GM21447 (cell line): ENCODE measurements around the gene ESRRB.
"Not testable (repeated sequence)": the region's sequence is repeated elsewhere in the genome, so short reads cannot be mapped to it uniquely, and the experiment has no call there.

Experiments
- ATAC-seq: cut with Tn5 transposase; IDR thresholded peaks from one replicate; pipeline ENCODE4 v1.9.1; 2021; ENCODE audit not compliant: unreplicated experiment

ESRRB gene

DNA sequence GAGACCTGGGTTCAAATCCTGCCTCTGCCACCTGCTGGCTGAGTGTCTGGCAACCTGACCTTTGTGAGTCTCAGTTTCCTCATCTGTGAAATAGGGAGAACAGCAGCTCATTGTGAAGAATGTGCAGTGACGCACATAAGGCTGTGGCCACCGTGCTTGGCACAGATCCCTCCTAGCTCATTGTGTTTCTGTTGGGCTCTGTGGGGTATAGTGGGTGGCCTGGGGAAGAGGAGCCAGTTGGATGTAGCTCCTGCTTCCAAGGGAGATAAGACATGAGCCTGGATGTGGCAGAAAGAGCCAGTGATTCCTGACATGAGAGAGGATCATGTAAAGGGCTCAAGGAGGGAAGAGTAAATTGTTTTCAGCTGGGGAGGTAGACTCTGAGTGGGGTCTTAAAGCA, 120.0 kb downstream of the ESRRB start:
- ATAC-seq: no peak

DNA sequence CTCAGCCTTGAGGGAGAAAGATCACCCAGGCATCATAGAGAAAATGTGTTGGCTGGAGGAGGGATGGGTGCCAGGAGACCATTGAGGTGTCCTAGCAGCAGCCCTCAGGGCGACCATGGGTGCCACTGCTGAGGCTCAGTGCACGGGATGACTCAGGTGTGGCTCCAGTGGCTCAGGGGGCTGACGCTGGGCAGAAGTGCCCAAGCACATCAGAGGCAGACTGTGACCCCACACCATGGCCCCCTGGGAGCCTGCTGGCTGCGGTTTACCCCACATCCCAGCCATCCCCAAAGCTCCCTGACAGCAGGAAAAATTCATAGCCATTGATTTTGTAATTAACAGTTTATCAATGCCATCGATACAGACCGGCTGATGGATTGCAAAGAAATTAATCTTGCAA, 120.7 kb downstream of the ESRRB start:
- no peak for ATAC-seq

DNA sequence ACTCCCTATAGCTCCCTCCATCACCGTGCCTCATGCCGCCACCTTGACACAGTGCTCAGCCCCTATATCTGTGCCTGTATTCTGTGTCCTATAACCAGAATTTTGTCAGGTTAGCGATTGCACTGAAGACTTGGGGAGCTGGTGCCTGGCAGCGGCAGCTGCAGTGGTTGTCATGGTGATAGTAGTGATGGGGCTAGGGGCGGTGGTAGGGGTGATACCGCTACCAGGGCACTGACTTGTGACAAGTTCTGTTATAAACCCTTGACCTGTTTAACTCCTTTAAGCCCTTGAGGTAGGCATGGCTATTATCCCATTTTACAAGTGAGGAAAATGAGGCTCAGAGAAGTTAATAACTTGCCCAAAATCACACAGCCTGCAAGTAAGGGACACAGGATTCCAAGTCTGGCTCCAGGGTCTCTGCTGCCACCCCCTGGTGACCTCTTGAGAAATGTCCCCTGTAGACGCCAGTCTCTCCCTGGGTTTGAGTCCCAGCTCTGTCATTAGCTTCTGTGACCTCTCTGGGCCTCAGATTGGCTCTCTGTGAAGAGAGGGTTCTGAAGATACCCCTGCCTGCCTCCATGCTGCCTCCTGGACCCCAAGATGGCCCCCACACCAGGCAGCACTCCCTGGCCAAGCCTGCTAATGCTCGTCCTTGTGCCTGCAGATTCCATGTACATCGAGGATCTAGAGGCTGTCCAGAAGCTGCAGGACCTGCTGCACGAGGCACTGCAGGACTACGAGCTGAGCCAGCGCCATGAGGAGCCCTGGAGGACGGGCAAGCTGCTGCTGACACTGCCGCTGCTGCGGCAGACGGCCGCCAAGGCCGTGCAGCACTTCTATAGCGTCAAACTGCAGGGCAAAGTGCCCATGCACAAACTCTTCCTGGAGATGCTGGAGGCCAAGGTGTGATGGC, 121.9 kb downstream of the ESRRB start:
- ATAC-seq: no peak

DNA sequence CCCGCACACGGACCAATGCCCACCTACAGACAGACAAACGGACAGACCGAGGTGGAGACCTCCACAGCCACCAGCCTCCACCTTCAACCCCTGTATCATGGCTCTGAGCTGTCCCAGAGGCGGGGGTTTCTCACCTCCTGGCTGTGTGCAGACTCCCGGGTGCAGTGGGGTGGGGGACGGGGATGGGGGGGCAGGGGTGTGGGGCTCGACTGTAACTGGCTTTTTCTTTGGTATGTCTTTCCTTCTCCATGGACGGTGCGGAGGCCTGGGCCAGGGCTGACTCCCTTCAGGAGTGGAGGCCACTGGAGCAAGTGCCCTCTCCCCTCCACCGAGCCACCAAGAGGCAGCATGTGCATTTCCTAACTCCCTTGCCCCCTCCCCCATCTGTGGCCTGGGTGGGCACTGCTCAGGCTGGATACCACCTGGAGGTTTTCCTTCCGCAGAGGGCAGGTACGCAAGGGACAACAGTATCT, 122.6 kb downstream of the ESRRB start:
- ATAC-seq: no peak

DNA sequence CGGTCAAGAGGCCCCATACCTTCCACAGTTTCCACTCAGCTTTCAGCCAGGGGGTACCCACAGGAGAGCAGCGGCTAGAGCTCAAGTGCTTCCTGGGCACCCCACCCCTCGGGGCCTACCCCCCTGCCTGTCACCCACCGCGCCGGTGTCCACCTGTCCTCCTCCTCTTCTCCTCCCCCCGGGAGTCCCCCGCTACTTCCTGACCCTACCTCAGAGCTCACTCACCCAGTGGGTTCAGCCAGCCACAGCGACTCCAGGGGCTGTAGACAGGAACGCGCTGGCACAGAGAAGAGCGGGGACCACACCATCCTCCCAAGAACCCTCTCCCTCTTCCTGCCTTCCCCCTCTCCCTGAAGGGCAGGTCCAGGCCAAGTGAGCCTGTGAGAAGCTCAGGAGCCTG, 123.0 kb downstream of the ESRRB start:
- ATAC-seq: no peak

DNA sequence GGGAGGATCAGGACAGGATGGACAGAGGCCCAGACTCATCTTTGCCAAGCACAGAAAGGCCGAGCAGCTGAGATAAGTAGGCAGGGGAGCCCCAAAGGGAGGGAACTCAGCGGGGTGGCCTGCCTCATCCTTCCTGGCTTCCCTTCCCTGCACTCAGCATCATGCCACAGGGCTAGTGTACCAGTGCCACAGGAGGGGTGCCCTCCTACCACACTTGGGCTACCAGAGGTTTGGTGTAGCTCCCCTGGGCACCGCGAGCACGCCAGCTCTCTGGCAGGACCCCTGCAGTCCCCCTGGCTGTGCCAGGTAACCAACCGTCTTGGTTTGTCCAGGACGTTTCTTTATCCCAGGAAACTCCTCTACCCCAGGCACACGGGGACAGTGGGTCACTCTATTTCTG, 123.5 kb downstream of the ESRRB start:
- no peak for ATAC-seq

DNA sequence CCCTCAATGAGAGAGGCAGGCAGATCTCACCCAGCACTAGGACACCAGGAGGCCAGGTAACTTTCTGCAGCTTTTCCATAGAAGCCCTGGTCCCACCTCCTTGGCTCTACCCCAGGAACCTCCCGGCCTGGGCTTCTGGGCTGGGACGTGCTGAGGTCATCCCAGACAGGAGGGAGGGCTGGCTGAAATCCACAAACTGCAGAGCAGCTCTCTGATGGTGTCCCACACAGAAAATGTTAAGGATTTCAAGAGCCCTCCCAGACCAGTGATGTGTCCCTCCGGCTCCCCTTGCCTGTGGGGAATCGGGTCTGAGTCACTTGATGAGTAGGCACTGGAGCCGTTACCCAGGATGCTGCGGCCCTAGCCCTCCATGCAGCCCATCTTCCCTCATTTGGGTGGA, 124.1 kb downstream of the ESRRB start:
- no peak for ATAC-seq

DNA sequence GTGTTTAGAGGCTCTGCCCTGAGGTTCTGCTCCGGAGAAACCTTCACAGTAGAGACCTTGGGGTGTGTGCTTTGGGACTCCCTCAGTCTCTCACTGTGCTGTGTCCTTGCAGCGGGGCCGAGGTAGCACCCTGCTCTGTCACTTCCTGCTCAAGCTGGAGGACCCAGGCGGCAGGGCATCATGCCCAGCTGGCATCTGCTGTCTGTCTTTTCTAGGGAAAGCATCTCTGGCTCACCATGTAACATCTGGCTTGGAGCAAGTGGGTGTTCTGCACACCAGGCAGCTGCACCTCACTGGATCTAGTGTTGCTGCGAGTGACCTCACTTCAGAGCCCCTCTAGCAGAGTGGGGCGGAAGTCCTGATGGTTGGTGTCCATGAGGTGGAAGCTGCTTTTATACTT, 124.5 kb downstream of the ESRRB start:
- no peak for ATAC-seq

DNA sequence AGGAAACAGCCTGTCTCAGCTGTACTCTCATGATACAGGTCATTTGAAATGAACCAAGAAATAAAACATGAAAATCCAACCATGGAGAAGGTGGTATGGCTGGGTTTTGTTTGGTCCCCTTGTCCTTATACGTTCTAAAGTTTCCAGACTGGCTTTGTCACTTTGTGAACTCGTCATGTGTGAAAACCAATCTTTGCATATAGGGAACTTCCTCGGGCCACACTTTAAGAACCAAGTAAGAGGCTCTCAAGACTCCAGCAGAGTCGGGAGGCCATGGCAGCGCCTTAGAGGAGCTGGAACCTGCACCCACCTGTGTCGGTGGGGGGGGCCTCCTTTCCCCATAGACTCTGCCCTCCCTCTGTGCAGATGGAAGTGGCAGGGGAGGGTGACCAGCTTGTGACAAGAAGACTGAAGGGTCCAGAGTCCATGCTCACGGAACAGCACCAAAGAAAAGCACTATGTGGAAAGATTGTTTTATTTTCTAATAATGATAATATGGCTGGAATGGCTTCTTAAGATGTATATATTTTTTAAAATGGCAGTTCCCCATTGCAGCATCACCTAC, 125.3 kb downstream of the ESRRB start:
- no peak for ATAC-seq

DNA sequence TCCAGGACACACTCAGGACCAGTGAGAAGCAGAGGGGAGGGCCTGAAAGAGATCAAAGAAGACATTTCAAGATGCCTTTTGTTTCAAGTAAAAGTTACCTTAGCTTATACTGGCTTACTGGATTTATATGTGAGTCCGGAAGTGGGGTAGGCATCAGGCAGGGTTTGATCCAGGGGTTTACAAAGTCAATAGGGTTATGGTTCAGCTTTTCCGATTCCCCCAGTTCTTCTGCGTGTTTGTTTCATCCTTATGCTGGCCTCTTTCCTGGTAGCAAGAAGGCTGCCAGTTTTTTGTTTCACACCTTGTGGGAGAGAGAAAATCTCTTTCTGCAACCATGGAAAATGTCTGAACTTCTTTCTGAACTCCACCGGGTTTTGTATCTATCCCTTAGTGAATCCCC, 126.3 kb downstream of the ESRRB start:
- ATAC-seq: no peak

DNA sequence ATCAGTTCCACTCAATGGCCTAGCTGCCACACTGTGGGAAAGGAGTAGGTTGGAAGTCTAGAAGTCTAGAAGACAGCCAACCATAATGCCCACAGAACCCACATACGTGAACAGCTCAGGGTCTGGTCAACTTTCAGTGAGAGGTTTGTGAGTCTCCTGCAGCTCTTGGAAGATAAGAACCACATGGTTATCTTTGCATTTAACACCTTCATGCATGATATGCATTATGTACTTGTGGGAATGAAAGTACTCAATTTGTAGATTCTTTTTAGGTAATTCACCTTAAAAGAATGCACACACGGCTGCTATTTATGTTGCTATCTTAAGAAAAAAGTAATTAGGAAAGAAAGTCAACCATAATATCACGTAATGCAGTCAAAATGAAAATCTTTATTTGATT, 126.7 kb downstream of the ESRRB start:
- no peak for ATAC-seq

DNA sequence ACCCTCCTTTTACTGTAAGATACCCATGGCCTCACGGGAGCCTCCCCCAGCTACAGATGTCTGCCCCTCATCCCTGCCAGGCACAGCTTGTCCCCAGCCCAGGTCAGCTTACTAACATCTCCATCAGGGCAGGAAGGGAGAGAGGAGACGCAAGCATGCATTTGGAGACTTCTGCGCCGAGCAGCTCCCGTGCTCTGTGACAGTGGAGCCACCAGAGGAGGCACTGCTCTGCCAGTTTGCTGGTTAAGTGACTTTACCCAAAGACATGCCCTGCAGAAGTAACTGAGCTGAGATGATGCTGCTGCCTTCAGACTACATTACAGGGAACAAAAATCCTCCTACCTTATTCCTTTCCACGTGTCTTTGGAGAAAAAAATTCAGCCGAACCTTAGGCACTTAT, 133.4 kb downstream of the ESRRB start:
- ATAC-seq: no peak

DNA sequence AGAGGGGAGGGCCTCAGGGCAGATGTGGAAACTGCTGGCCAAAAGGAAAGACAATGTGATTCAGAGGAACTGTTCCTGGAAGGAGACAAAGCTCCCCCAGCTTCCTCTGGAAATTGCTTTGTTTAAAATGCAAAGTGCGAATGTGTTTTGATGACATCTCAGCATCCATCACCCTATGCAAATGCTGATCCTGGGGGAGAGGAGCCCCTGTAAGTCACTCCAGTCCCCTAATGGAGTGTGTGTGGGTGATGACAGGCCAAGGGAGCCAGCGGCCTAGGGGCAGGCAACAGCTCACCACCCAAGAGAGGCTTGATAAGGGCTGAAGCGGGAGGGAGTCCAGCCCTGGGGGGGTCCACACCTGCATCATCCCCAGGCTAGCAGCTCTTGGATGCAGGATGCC, 134.2 kb downstream of the ESRRB start:
- ATAC-seq: no peak

DNA sequence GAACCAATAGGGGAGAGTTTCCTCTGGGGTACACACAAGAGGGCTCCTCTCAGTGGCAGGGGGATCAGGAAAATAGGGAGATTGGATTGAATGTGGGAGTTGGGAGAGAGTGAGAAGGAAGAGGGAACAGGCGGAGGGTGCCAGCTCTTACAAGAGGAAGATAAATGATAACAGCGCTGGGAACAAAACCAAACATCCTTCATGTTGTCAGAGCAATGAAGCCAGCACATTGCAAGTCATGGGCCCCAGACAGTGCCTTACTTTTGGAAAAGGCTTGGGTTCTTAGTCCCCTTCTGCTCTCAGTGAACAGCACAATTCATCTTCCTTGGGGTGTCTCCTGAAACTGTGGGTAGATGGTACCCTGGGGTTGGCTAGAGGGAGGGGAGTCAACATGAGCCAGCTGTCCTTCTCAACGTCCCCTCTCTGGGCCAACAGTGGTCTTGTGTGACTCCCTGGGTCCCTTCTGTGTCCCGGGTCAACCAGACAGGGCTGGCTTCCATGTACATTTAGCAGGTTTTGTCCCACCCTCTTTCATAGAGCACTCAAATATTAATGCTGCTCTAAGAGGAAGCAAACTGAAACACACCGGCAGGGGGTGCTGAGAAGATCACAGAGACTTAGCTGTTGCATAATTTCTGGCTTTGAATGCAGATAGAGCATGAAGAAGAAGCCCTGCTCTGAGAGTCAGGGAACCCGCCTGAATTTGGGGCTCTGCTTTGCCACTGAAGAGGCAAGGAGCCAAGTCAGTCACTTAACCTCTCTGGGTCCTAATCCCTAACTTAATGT, 138.5 kb downstream of the ESRRB start:
- ATAC-seq: no peak

DNA sequence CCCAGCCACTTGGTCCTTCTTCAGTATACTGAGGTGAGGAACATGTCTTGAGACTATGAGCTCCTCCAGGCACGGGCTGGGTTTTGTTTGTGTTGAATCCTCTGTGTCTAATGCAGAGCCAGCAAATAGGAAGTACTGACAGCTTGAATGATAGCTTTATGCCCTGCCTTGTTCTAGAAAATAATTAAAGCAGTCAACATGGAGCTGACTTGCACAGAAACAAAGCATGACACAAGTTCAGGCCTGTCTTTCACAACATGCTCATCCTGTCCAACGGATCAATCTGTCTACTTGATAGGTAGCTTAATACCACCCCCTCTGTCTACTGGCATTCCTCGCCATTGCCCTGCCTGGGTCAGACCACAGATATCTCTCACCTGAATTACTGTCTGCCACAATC, 140.9 kb downstream of the ESRRB start:
- no peak for ATAC-seq

DNA sequence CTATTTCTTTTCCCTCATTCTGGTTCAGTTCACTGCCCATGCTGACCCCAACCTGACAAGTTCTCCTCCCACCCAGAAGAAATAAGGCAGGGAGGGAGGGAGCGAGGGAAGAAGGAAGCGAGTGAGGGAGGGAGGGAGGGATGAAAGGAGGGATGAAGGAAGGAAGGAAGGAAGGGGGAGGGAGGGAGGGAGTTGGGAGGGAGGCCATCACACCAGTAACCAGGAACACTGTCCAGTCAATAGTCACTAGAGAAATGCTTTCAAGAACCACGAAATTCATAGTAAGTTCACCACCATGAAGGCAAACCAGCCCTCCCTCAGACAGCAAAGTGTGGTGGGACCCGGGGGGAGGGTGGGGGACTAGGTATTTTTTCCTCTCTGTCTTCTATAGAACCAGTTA, 142.4 kb downstream of the ESRRB start:
- no peak for ATAC-seq

DNA sequence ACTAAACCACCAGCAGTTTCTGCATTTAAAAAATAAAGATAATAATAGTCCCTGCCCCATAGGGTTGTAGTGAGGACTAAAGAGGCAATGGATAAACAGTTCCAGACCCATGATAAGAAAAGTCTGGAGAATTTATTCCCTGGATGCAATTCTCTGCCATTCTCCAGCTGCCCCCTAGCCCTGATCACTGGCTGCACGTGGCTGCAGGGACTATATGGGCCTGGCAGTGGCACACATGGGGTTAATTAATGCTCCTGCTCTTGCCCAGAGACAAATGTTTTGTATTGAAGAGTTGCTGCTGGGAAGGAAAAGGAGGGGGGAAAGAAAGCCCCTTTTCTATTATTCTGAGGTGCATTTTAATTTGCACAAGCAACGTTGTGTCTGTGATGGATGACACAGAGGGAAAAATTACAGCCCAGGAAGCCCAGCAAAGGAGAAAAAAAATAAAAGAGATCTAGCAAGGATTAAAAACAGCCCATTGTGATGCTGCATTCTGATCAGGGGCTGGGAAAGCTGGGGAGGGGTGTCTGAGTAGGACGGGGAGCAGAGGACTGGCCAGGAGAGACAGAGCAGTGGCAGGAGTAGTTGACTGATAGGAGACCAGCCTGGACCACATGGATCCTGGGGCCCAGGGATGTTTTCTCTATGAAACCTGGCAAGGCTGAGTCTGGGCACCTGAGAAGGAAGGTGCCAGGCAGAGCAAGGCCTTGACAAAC, 149.3 kb downstream of the ESRRB start:
- no peak for ATAC-seq

DNA sequence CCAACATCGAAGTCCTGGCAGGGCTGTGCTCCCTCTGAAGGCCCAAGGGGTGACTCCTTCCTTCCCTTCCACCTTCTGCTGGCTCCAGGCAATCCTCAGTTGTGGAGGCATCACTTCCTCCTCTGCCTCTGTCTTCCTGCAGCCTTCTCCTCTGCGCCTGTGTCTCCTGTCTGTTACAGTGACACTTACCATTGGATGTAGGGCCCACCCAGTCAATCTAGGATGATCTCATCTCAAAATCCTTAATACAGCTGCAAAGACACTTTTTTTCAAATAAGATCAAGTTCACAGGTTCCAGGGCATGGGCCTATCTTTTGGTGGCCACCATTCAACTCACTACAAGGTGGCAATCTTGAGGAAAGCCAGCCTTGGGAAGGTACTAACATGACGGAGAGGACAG, 155.1 kb downstream of the ESRRB start:
- no peak for ATAC-seq

DNA sequence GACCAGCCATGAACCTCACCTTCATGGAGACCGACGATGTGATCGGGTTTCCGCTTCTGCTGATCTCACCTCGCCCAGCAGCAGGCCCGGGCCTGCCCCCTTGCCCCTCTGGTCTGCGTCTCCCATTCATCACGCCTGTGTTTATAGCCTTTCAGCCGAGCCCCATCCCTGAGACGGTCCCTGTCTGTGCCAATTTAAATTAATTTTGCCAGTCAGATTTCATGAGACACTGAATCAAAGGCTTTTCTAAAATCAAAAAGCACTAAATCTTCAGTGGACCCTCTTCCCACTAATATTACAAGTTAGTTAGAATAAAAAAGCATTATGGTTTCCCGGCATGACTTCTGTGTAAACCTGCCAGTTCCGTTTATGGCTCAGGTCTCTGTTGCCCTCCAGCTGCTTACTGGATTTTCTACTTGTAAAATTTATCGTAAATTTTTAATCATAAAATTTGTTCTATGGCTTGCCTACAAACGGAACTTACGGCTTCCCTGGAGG, 155.9 kb downstream of the ESRRB start:
- no peak for ATAC-seq

DNA sequence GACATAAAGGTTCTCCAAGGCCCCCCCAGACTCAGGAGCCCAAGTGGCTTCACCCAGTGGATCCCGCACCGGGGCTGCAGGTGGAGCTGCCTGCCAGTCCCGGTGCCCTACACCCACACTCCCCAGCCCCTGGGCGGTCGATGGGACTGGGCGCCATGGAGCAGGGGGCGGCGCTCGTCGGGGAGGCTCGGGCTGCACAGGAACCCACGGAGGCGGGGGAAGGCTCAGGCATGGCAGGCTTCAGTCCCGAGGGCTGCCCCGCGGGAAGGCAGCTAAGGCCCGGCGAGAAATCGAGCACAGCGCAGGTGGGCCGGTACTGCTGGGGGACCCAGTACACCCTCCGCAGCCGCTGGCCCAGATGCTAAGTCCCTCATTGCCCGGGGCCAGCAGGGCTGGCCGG, 160.7 kb downstream of the ESRRB start:
- ATAC-seq: not testable (repeated sequence)
